Tibial nerve (tissue), 3 donors: ENCODE results near the gene SBK1.

Source experiments
- CTCF ChIP-seq, 5 experiments: fragments of 200-600 bp in 3 of 5; fragments of 450-650 bp in 2 of 5; sonication (generic) in 3 of 5; IDR thresholded peaks; one replicate each; pipeline ENCODE4 v1.5.1; 2016 to 2019; ENCODE audit warnings: antibody characterized with exemption in 5 of 5, mild to moderate bottlenecking in 3 of 5, moderate library complexity in 2 of 5
- POLR2A ChIP-seq, 2 donors: fragments of 450-650 bp; IDR thresholded peaks; one replicate each; pipeline ENCODE4 v1.6.1; 2017; ENCODE audit warnings: antibody characterized with exemption in 2 of 2, mild to moderate bottlenecking in 2 of 2, moderate library complexity in 2 of 2

DNA sequence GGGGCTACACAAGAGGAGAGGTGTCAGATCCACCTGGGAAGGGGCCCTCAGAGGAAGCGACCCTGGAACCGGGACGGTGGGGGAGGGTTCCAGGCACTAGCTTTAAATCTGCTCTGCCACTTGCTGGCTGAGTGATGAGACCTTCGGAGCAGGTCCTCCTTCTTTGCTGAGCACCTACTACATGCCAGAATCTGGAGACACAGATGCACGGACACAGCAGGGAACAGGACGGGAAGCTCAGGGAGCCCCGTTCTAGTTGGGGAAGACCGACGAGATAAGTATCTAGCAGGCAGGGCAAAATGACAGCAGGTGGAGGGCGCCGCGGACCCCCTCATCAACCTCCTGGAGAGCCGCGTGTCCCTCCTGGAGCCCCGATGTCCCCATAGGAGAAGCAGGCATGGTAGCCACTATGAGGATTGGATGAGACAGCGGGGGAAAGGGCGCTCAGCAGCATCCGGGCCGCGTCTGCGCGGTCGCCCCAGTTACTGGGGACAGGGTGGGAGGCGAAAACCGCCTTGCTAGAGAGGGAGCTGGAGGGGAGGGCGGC is 27.2 kb downstream of the SBK1 start:
- TF ChIP-seq POLR2A (IDR thresholded peaks at IDR 0.05) (no peak), CTCF (IDR thresholded peaks at IDR 0.05) (no peak)
